HCT116 (cell line): ENCODE results near the gene PNRC2. TPM values are rescaled to one million over a fixed set of nuclear protein-coding genes. Genes with fewer than 3 reads are reported as not detected.
"Not testable (repeated sequence)": the region's sequence is repeated elsewhere in the genome, so short reads cannot be mapped to it uniquely, and the experiment has no call there.

Experiments
- ATAC-seq: fragments of 200-7000 bp; cut with Tn5 transposase; 2 replicates; pipeline ENCODE4 v1.9.1; 2020; ENCODE audit warnings: mild to moderate bottlenecking, moderate library complexity
- BruUV-seq: library from RNA; stranded (reverse); fragments of 400-500 nt; replicated peaks from 2 replicates; lab custom pipeline; 2021; lab: Mats Ljungman, UMichigan
- CTCF ChIA-PET: fragments of 300-600 bp; sonication (Branson Sonifier 250); formaldehyde crosslinking; loops from one replicate; lab custom pipeline; 2021; ENCODE audit warnings: antibody characterized with exemption; lab: Charles Lee
- POLR2A ChIA-PET: fragments of 300-600, 350-600 bp; sonication (Branson Sonifier 250); formaldehyde crosslinking; loops from one replicate; lab custom pipeline; 2021; ENCODE audit warnings: antibody characterized with exemption; lab: Charles Lee
- RAD21 ChIA-PET, 2 experiments: fragments of 300-600 bp; sonication (Branson Sonifier 250); formaldehyde crosslinking; loops; one replicate each; lab custom pipeline; 2023; ENCODE audit warnings: low total read pairs in 2 of 2; ENCODE audit not compliant: uncharacterized antibody in 2 of 2, unreplicated experiment in 2 of 2, low non-redundant PET in 1 of 2; lab: Charles Lee
- DNase-seq: peaks from one replicate; pipeline ENCODE4 v3.0.0-alpha.2; 2010; ENCODE audit warnings: low read depth, low spot score
- H2AFZ ChIP-seq: fragments of 200-600 bp; shearing (Covaris generic), sonication (generic); 2 replicates; pipeline ENCODE4 v1.6.1; 2017; ENCODE audit warnings: low read depth, mixed run types, mixed read lengths, antibody characterized with exemption, low read length; ENCODE audit not compliant: poor library complexity, severe bottlenecking
- H3K27ac ChIP-seq: 2 replicates; pipeline ENCODE4 v1.5.1; 2012; ENCODE audit warnings: low read depth, low read length
- H3K27me3 ChIP-seq: fragments of 200-600 bp; sonication (generic); 2 replicates; pipeline ENCODE4 v1.6.1; 2016; ENCODE audit warnings: mixed run types, low read length, mixed read lengths; ENCODE audit not compliant: insufficient read depth
- H3K36me3 ChIP-seq, 2 experiments: fragments of 200-500 bp in 1 of 2; fragments of 200-600 bp in 1 of 2; sonication (Bioruptor generic) in 1 of 2; sonication (generic) in 1 of 2; 2 replicates each; pipeline versions ENCODE4 v1.5.1 to v1.6.1; 2014 to 2016; ENCODE audit warnings: low read length in 2 of 2, inconsistent platforms in 1 of 2, mixed read lengths in 1 of 2, mixed run types in 1 of 2; ENCODE audit not compliant: insufficient read depth in 2 of 2, control insufficient read depth in 1 of 2
- H3K4me1 ChIP-seq, 2 experiments: fragments of 200-600 bp in 1 of 2; sonication (generic) in 1 of 2; 2 replicates each; pipeline versions ENCODE4 v1.5.1 to v1.6.1; 2012 to 2017; ENCODE audit warnings: low read length in 2 of 2, inconsistent platforms in 1 of 2, mild to moderate bottlenecking in 1 of 2, mixed read lengths in 1 of 2, mixed run types in 1 of 2, moderate library complexity in 1 of 2; ENCODE audit not compliant: insufficient read depth in 2 of 2, control insufficient read depth in 1 of 2
- H3K4me2 ChIP-seq: fragments of 200-600 bp; sonication (generic); 2 replicates; pipeline ENCODE4 v1.6.1; 2017; ENCODE audit warnings: mixed run types, low read length, mixed read lengths
- H3K4me3 ChIP-seq, 2 experiments: fragments of 200-600 bp in 1 of 2; sonication (generic) in 1 of 2; replicated peaks in 1 of 2; 2 replicates each; pipeline ENCODE4 v1.5.1; 2011 to 2016; ENCODE audit warnings: low read length in 2 of 2, control low read depth in 1 of 2, low read depth in 1 of 2, mild to moderate bottlenecking in 1 of 2, mixed read lengths in 1 of 2, mixed run types in 1 of 2
- H3K79me2 ChIP-seq: fragments of 200-600 bp; sonication (generic); 2 replicates; pipeline ENCODE4 v1.6.1; 2017; ENCODE audit warnings: mild to moderate bottlenecking, mixed run types, low read length, moderate library complexity, mixed read lengths; ENCODE audit not compliant: insufficient read depth
- H3K9ac ChIP-seq: fragments of 200-600 bp; sonication (generic); 2 replicates; pipeline ENCODE4 v1.6.1; 2016; ENCODE audit warnings: low read length, mixed read lengths
- H3K9me2 ChIP-seq: fragments of 200-600 bp; sonication (generic), shearing (Covaris generic); 2 replicates; pipeline ENCODE4 v1.6.1; 2017; ENCODE audit warnings: mixed run types, mild to moderate bottlenecking, moderate library complexity; ENCODE audit not compliant: insufficient read depth
- H3K9me3 ChIP-seq, 2 experiments: fragments of 200-500 bp in 1 of 2; fragments of 200-600 bp in 1 of 2; sonication (Bioruptor generic) in 1 of 2; sonication (generic) in 1 of 2; 2 replicates each; pipeline ENCODE4 v1.6.1; 2014 to 2017; ENCODE audit warnings: low read length in 2 of 2, mixed read lengths in 2 of 2, inconsistent platforms in 1 of 2, low read depth in 1 of 2, mild to moderate bottlenecking in 1 of 2, mixed run types in 1 of 2, moderate library complexity in 1 of 2; ENCODE audit not compliant: control insufficient read depth in 1 of 2, insufficient read depth in 1 of 2
- H4K20me1 ChIP-seq: fragments of 200-600 bp; sonication (generic), shearing (Covaris generic); 2 replicates; pipeline ENCODE4 v1.6.1; 2017; ENCODE audit warnings: mixed run types, mild to moderate bottlenecking, moderate library complexity; ENCODE audit not compliant: insufficient read depth
- intact Hi-C: fragments of 100-400 bp; cut with micrococcal nuclease; formaldehyde crosslinking; loops from 2 replicates; pipeline ENCODE4 v1.10.0; 2022
- microRNA counts: library from miRNA; unstranded; fragments of <30 nt; microRNA quantifications from one replicate; lab custom pipeline; 2015
- microRNA-seq: library from miRNA; unstranded; fragments of <30 nt; microRNA quantifications from one replicate; pipeline ENCODE4, GENCODE V29; 2016; ENCODE audit warnings: borderline number of aligned reads
- total RNA-seq: library from RNA; stranded (reverse); gene quantifications from one replicate; pipeline ENCODE4 v1.2.1, GENCODE V29; 2021; ENCODE audit not compliant: unreplicated experiment

Gene PNRC2
- total RNA-seq, 1 experiment from 2014 or later, result 92.1 TPM

- ATAC-seq, intact Hi-C loops, DNase-seq, H3K4me3 ChIP-seq, H3K27me3 ChIP-seq, H3K36me3 ChIP-seq, POLR2A ChIA-PET, H3K4me2 ChIP-seq, H3K9ac ChIP-seq, H3K9me3 ChIP-seq, CTCF ChIA-PET, RAD21 ChIA-PET, BruUV-seq, H2AFZ ChIP-seq, H3K27ac ChIP-seq, H3K9me2 ChIP-seq, H4K20me1 ChIP-seq, H3K79me2 ChIP-seq: not testable (repeated sequence)
- H3K4me1 ChIP-seq, result peaks cover 19 to 22% of the 10 kb centered on the region in 2 experiments
Measured at GRCh38 chr1:24012878-24013277, 53.2 kb downstream of the PNRC2 start.

MicroRNAs within 50 kb of the gene (microRNA counts, 767-probe panel; counts per million panel counts)
- microRNA hsa-miR-378f (lab: Ali Mortazavi, UCI), result not detected

Small RNA genes within 50 kb of the gene (microRNA-seq; reads per million reads assigned to microRNA genes)
- not detected for gene MIR378F

Other genes starting within 250 kb of the PNRC2 start
- 39.3 TPM for gene ELOA, start 216.4 kb upstream of the PNRC2 start, total RNA-seq
- 57.2 TPM for gene PITHD1, start 181.4 kb upstream of the PNRC2 start, total RNA-seq
- gene LYPLA2, start 168.7 kb upstream of the PNRC2 start, total RNA-seq, result 78.0 TPM
- gene GALE, start 159.1 kb upstream of the PNRC2 start, total RNA-seq, result 114 TPM
- gene HMGCL, start 134.4 kb upstream of the PNRC2 start, total RNA-seq, result 36.2 TPM
- gene FUCA1, start 91.5 kb upstream of the PNRC2 start, total RNA-seq, result 20.7 TPM
- gene CNR2, start 46.5 kb upstream of the PNRC2 start, total RNA-seq, result 0.05 TPM
- 142 TPM for gene SRSF10, start 20.5 kb downstream of the PNRC2 start, total RNA-seq
- gene MYOM3, start 152.3 kb downstream of the PNRC2 start, total RNA-seq, result 7.9 TPM
- 2.1 TPM for gene IL22RA1, start 183.3 kb downstream of the PNRC2 start, total RNA-seq
- 7.6 TPM for gene IFNLR1, start 227.5 kb downstream of the PNRC2 start, total RNA-seq